ENCODE measurements around the gene SRM.

DNA sequence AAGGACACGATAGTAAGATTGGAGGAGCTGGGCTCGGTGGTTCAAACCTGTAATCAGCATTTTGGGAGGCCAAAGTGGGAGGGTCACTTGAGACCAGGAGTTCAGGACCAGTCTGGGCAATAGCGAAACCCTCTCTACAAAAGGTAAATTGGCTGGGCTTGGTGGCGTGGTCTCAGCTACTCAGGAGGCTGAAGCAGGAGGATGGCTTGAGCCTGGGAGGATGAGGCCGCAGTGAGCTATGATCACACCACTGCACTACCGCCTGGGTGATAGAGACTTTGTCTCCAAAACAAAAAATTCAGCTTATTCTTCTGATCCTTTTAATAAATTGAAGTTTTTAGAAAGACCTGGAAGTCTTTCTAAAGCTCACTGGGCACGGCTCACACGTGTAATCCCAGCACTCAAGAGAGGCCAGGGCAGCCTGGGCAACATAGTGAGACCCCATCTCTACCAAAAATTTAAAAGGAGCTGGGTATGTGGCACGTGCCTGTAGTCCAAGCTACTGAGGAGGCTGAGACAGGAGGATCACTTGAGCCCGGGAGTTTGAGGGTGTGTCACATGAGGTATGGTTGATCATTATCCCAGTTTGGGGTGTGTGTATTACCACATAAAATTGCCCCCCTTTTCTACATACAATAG lies 28.1 kb downstream of the SRM start:
- TF ChIP-seq POLR2AphosphoS5 (IDR thresholded peaks at IDR 0.05; ENCODE audit: low read depth) (no peak), SPI1 (IDR thresholded peaks at IDR 0.05; ENCODE audit: borderline replicate concordance, low read depth) (no peak), GABPA (IDR thresholded peaks at IDR 0.05; ENCODE audit: low read depth) (no peak)
- TF ChIP-seq, protein P1, sequence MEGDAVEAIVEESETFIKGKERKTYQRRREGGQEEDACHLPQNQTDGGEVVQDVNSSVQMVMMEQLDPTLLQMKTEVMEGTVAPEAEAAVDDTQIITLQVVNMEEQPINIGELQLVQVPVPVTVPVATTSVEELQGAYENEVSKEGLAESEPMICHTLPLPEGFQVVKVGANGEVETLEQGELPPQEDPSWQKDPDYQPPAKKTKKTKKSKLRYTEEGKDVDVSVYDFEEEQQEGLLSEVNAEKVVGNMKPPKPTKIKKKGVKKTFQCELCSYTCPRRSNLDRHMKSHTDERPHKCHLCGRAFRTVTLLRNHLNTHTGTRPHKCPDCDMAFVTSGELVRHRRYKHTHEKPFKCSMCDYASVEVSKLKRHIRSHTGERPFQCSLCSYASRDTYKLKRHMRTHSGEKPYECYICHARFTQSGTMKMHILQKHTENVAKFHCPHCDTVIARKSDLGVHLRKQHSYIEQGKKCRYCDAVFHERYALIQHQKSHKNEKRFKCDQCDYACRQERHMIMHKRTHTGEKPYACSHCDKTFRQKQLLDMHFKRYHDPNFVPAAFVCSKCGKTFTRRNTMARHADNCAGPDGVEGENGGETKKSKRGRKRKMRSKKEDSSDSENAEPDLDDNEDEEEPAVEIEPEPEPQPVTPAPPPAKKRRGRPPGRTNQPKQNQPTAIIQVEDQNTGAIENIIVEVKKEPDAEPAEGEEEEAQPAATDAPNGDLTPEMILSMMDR (IDR thresholded peaks at IDR 0.05; ENCODE audit: insufficient read depth, low read length) = no peak
- TF ChIP-seq, protein P2, sequence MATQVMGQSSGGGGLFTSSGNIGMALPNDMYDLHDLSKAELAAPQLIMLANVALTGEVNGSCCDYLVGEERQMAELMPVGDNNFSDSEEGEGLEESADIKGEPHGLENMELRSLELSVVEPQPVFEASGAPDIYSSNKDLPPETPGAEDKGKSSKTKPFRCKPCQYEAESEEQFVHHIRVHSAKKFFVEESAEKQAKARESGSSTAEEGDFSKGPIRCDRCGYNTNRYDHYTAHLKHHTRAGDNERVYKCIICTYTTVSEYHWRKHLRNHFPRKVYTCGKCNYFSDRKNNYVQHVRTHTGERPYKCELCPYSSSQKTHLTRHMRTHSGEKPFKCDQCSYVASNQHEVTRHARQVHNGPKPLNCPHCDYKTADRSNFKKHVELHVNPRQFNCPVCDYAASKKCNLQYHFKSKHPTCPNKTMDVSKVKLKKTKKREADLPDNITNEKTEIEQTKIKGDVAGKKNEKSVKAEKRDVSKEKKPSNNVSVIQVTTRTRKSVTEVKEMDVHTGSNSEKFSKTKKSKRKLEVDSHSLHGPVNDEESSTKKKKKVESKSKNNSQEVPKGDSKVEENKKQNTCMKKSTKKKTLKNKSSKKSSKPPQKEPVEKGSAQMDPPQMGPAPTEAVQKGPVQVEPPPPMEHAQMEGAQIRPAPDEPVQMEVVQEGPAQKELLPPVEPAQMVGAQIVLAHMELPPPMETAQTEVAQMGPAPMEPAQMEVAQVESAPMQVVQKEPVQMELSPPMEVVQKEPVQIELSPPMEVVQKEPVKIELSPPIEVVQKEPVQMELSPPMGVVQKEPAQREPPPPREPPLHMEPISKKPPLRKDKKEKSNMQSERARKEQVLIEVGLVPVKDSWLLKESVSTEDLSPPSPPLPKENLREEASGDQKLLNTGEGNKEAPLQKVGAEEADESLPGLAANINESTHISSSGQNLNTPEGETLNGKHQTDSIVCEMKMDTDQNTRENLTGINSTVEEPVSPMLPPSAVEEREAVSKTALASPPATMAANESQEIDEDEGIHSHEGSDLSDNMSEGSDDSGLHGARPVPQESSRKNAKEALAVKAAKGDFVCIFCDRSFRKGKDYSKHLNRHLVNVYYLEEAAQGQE (IDR thresholded peaks at IDR 0.05; ENCODE audit: insufficient replicate concordance, low read depth) = no peak
